HCEC 1CT (cell line): Measurements from ENCODE around the gene WASF3.

ENCODE experiments used
- DNase-seq: peaks from one replicate; pipeline ENCODE4 v3.0.0-alpha.2; 2017

WASF3 gene

DNA sequence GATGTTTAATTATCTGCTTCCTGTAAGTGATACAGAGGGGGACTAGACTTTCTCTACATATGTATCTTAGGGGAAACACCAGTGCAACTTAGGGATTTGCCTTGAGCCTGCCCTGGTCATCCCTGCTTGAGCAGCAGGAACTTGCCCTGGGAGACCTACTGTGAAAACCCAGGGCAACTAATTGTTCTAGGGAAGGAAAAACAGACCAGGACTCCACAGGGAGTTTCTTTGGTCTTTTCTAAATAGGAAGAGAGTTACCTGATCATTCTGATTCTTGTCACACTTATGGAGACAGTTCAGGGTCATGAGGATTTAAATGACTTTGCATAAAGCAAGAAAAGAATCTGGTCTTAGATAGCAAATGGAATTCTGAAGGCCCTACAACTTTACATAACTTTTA lies 89.1 kb downstream of the WASF3 start:
- no peak for DNase-seq

DNA sequence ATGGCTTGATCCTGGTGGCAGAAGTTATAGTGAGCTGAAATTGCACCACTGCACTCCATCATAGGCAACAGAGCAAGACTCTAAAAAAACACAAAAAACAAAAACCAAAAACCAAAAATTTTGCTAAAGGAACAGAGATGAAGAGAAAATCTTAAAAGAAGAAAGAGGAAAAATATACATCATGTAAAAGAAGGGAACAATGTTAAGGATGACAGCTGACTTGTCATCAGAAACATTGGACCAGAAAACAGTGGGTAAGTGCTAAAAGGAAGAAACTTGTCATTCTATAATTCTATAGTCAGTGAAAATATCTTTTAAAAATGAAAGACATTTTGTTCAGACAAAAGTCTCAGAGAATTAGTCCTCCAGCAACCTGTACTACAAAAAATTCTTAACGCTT lies 93.8 kb downstream of the WASF3 start:
- DNase-seq = no peak

DNA sequence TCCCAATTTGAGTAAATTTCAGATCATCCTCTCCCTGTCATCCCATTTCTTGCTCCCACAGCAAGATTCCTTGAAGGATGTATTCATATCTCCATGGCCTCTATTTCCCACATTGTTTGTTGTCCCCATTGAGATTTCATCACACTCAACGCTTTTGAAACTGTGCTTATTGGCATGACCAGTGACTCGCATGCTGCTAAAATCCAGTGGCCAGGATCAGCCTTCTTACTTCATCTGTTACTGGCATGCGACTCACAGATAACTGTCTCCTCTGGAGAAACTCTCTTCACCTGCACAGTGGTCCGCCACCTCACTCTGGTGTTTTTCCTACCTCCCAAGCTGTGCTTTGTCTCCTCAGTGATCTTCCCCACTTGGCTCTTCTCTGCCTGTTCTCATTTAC lies 95.8 kb downstream of the WASF3 start:
- DNase-seq = peak; percentile 62

DNA sequence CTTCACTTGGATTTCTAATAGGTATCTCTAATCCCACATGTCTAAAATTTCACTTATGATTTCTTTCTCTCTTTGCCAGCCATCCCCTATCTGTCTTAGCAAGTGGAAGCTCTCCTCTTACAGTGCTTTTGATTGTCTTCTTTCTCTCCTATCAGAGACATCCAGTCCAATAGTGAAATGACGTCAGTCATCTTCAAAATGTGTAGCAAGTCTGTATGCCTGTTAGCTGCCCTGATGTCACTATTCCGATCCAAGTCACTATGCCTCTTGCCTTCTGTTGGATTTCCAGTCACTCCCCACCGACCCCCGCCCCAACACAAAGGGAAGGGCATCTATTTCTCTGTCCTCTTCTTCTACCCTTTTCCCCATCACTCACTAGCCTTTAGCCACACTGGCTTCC lies 96.4 kb downstream of the WASF3 start:
- no peak for DNase-seq

DNA sequence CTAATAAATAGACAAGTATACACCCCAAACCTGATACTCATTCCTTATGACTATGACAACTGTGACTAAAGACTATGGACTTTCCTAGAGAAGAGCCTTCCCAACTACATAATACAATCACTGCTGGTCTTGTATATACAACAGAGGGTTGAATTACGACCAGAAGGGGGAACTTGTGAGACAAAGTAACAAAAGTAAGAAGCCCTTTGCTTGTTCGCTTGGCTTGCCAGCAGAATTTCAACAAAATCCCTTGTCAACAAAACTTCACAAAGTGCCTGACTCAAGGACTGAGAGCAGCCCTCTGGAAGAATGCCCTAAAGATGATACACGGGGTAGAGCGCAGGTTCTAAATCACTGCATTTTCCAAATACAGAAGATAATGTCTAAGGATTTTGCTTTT lies 99.4 kb downstream of the WASF3 start:
- peak; percentile 78 for DNase-seq

DNA sequence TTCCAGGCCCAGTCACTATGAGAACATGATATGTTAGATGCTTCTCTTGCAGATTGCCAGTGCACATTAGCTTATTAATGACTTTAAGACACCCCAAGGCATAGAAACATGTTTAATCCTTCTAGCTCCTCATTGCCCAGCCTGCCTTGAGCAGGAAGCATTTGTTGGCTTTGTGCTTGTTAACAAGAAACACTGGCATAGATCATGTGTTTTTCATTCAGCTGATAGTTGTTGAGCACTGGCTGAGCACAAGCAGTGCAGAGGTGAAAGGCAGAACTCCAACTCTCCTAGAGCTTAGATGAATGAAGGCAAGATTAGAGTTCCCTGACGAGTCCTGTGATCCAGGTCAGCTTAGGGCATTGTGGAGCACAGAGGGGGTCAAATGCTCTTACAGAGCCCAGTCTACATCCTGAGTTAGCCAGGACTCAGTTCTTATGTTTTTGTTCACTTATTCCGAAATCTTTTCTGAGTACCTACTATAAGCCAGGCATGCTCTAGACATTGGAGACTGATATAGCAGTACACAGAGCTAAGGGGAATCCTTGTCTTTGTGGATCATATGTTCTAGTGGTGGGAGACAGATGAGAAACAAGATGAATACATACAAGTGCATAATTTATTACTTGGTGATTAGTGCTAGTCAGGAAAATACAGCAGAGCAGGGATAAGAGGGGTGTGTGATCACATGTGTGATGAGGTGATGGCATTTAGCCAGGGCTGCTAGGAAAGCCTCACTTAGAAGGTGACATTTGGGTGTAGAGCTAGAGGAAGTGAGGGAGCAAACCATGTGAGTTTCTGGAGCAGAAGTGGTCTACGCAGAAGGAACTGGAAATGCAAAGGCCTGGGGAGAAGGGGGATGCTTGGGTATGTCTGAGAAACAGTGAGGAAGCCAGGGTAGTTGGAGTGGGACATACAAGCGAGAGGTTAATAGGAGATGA lies 101.2 kb downstream of the WASF3 start:
- no peak for DNase-seq

DNA sequence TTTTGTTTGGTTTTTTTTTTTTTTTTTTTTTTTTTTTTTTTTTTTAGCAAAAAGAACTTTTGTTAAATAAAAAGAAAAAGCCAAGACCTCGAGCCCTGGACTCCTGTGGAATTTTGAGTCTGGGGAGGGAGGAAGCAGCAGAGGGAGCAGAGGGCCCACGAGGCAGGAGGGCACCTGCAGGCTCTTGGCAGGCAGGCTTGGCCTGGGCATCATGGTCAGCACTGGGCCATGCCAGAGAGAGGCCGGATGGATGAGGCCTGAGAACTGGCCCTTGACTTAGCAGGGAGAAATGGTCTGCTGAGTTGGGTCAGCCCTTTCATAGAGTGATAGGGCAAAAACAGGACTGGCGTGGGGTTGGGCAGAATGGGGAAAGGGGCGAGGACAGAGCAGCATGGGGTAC lies 102.7 kb downstream of the WASF3 start:
- no peak for DNase-seq

DNA sequence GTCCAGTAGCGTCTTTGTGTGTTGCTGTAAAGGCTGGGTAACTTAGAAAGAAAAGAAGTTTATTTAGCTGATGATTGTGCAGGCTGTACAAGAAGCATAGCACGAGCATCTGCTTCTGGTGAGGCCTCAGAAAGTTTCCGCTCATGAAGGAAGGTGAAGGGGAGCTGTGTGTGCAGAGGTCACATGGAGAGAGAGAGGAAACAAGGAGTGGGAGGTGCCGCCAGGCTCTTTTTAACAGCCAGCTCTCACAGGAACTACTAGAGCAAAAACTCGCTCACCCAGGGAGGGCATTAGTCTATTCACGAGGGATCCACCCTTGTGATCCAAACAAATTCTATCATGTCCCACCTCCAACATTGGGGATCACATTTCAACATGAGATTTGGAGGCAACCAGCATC lies 103.3 kb downstream of the WASF3 start:
- DNase-seq = no peak

DNA sequence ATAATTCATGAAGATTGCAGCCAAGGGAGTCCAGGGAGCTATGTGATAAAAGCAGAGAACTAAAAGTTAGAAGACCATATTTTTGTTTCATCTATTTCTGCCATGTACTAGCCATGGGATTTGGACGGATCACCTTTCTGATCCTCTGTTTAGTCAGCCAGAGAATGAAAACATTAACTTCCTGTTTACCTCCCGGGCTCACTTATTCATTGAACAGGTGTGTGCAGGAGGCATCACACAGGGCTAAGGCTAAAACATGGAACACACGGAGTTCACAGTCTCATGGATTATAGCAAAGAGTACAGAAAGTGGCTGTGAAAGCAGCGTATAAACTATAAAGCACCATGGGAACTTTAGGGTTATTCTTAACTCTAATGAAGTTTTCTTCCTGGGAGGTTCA lies 106.3 kb downstream of the WASF3 start:
- no peak for DNase-seq

DNA sequence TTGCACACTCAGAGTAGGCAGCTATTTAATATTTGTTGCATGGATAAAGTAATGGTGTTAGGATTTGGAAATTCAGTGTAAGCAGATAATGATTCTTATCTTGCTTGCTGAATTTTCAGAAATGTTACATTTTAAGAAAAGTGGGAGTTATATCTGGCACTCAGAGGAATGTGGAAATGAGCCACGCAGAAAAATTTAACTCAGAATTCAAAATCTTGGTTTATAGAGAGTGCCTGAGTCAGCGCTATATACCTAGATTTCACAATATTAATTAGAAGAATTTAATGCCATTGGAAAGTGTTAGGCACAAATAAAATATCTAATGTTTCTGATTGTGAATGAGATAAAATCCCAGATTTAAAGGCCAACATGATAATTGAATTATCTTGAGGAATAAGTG lies 106.8 kb downstream of the WASF3 start:
- DNase-seq = no peak

DNA sequence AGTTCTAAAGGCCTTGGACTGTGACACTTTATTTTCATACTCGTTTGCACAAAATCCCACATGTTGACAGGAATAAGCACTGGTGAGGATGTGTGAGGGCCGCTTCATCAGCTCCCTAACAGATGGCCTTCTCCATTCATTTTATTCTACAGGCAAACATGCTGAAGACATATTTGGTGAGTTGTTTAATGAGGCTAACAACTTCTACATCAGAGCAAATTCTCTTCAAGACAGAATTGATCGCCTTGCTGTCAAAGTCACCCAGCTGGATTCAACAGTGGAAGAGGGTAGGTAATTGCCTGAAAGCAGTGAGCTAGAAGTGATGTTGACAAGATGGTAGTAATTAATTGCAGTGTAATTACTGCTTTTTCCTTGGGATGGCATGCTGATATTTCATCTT lies 107.4 kb downstream of the WASF3 start:
- no peak for DNase-seq

DNA sequence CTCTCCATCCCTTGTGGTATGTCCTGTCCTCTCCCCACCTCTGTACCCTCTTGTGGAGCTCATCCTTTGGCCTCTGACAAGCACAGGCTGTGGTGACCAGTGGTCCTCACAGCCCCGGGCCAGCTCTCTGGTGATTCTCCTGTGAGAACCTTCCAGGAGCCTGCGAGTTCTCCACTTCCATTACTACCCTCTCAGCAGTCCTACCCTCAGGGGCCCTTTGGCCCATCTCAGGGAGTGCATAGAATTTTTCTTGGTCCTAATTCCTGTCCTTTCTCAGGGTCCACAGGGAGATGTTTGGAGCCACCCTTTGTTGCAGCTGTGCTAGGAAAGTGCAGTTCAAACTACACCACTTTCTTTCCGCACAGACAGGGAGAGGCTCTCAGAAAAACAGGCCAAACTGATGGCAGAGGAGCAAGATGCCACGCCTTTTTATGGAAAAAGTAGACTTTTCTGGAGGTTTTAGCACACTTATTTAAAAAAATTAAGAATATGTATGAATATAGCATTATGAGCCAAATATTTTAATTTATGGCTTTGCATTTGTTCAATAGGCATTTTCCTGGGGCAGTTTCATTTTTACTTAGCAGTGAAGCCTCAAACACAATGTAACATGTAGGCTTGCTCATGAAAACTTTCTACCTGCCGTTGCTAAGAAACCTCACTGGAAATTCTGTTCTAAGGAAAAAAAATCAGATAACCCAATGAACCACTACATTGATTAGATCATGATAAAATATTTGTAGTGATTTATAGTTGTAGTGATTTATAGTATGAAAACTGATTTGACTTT lies 111.1 kb downstream of the WASF3 start:
- DNase-seq = no peak

DNA sequence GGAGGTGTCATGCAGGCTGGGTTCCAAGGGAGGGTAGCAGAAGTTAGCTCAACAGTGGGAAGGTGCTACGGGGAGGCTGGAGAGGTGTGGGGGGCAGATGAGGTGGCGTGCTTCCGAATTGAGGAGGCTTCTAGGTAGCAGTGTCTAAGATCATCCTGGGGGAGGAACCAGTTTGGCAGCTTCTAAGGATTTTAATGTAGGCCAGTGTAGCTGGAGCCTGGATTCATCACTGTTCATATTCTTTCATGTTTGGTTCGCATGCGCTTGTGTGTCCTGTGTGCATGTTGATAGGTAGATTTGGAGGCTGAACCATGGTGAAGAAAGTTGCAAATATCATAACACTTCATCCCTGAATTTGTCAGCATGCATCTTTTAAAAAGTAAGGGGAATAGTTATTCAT lies 116.4 kb downstream of the WASF3 start:
- no peak for DNase-seq

DNA sequence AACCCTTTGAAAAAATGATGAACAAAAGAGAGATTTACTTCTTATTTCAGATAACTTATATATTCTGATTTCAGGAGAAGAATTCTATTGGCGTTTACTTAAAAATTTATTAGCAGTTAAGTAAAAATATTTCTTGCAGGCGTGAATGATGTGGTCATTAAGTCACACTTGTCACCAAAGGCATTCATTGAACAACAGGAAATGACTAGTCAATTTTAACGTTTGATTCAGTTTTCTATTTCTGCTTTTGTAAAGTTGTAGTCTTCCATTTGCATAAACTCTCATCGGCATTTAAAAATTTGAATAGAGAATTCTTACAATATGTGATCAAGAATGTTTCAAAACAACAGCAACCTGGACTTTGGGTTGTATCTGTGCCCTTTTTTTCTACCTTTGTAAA lies 119.7 kb downstream of the WASF3 start:
- DNase-seq = no peak

DNA sequence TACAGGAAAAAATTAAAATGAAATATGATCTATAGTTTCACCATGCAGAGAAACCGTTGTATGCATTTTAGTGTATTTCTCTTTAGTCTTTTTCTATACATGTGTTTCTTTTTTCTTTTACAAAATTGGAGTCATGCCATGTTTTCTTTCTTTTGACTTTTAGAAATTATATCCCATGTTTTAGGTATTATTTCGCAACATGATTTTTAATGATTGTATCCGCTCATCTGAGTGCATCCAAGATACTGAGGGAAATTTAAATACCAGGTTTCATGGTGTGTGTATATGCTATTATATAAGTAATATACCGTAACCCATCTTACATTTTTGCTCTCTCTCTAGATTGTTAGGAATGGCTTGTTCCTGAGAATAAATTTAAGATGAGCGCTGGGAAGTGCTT lies 120.8 kb downstream of the WASF3 start:
- DNase-seq = no peak

DNA sequence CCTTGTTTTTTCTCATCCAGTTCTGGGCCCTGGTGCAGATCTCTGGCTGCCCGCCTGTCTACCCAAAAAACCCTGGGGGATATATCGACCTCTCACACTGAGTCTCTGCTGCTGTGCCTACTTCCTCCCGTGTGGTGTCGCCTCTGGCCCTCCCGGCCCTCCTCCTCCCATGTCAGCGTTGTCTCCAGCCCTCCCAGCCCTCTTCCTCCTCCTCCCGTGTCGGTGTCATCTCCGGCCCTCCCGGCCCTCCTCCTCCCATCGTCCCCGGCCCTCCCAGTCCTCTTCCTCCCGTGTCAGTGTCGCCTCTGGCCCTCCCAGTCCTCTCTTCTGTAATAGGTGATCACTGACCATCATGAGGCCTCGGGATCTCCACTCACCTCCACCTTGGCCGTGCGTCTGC lies 121.3 kb downstream of the WASF3 start:
- DNase-seq = no peak

DNA sequence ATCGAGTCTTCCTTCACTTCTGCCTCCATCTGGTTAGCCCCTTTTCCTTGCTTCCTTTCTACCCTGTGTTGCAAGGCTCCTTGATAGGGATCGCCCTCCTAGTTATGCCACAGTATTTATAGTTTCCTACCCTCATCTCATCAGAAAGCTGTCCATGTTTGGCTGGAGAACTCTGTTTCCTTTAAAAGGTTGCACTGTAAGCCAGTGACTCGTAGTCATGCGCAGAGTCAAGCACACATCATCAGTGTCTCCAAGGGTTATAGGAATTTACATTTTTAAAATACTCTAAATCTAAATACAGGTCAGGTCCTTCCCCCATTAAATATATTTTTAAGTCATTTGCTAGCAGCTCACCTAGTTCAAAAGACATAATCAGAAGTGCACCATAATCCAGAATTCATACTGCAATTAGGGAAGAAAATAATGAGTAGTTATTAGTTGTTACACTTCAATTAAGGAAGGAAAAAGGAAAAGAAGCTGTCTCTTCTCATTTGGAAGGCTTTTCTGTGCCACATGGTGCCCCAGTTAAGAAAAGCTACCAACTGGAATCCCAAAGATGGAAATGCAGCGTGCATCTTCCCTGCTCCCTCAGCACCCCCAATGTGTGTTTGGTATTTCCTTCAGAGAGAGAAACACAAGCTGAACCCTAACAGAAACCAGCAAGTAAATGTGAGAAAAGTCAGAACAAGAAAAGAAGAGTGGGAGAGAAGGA lies 122.1 kb downstream of the WASF3 start:
- DNase-seq = peak; percentile 81

DNA sequence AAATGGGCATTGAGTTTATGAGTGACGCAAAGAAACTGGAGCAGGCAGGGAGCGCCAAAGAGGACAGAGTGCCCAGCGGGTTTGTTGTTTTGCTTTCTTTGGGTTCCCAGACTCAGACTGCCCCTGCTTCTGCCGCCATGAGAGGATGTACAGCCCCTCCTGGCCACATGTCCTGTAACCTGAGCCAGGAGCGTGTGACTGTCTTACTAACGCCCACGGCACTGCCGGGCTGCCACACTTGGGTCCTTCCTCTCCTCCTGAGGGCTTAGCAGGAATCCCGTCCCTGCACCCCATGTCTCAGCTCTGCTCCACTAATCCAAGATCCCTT lies 122.6 kb downstream of the WASF3 start:
- no peak for DNase-seq

DNA sequence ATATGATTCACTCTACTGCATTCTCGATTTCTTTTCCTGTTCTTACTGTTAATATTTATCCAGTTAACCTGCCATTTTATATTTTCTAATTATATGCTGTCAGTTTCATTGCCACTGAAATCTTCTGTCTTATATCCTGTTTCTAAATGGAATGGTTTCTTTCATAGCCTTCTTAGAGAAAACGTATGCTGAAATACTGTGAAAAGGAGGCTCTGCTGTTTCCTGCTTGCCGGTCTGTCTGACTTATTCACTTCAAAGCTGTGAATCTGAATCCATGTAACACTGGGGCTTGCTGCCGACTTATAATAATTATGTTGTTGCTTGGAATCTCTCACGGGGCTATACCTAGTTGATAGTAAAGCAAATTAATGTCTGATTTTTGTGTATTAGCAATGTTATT lies 123.1 kb downstream of the WASF3 start:
- no peak for DNase-seq

DNA sequence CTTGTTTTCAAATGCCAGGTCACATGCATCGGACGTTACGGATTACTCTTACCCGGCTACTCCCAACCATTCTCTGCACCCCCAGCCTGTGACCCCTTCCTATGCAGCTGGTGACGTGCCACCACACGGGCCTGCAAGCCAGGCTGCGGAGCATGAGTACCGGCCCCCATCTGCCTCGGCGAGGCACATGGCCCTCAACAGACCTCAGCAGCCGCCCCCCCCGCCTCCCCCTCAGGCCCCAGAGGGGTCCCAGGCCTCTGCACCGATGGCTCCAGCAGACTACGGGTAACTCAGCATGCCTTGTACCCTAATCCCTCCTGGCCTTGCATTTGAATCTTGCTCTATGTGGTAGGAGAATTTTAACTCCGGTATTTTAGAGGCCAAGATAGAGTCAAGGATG lies 123.6 kb downstream of the WASF3 start:
- no peak for DNase-seq

DNA sequence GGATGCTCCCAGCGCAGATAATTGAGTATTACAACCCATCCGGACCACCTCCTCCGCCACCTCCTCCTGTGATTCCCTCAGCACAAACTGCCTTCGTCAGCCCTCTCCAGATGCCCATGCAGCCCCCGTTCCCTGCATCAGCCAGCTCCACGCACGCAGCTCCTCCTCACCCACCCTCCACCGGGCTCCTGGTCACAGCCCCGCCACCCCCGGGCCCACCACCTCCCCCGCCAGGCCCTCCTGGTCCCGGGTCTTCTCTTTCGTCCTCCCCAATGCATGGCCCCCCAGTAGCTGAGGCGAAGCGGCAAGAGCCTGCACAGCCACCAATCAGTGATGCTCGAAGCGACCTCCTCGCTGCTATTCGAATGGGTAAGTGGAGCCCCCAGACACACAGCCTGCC lies 125.1 kb downstream of the WASF3 start:
- DNase-seq = no peak

DNA sequence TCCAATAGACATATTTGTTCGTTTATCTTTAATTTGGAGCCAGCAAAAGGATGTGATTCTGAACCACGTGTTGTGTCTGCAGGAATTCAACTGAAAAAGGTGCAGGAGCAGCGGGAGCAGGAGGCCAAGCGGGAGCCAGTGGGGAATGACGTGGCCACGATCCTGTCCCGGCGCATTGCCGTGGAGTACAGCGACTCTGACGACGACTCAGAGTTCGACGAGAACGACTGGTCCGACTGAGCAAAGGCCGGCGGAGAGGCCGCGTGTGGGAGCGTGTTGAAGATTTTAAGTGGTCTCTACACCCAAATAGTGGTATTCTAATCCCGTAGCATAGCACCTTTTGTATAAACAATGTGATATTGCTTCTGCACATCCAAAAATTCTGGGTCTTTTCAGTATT lies 128.1 kb downstream of the WASF3 start:
- no peak for DNase-seq

DNA sequence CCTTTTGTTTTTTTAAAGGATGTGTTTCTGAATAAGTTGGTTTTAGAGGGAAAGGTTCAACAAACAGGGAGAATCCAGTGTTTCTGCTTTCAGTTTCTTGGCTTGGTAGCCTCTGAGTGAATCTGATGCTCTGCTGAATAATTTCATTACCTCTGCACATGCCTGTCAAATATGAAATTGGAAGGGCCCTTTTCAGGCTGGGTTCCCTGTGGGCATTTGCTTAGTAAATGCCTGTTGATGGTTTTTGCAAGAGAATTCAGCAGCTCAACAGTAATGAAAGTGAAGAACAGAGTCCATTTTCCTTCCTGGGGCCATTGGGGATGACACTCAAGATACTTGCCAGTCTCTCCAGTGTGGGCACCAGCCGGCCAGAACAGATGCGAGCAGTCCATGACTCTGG lies 128.8 kb downstream of the WASF3 start:
- no peak for DNase-seq

DNA sequence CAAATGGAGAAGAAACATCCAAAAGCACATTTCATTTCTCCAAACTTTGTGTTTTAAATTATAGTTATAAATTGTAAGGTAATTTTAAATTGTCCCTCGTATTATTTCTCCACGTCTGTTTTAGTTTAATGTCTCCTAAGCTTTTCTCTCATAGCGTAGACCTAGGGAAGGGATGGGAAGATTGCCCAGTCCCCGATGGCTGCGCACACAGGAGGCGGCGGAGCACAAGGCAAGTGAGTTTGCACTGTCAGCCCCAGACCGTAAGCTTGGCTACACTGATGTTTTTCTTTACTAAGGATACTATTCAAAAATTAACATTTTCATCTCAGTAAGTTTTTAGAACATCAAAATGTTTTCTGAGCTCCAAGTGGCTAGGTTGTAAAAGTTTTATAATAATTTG lies 130.8 kb downstream of the WASF3 start:
- no peak for DNase-seq
